Lower leg skin (tissue), 4 donors: Measurements from ENCODE around the gene SLC9A5. TPM values are rescaled to one million over a fixed set of nuclear protein-coding genes. Genes with fewer than 3 reads are reported as not detected.

Experiments
- DNase-seq, 2 donors: peaks; one replicate each; pipeline ENCODE4 v3.0.0-alpha.2; 2019; ENCODE audit warnings: low spot score in 2 of 2
- H3K4me3 ChIP-seq: fragments of 200-600 bp; sonication (generic); 2 replicates; pipeline ENCODE4 v1.5.1; 2017; ENCODE audit warnings: mild to moderate bottlenecking, low read depth; ENCODE audit not compliant: poor library complexity, severe bottlenecking
- POLR2A ChIP-seq, 2 donors: fragments of 450-650 bp; IDR thresholded peaks; one replicate each; pipeline ENCODE4 v1.6.1; 2016 to 2017; ENCODE audit warnings: antibody characterized with exemption in 2 of 2, mild to moderate bottlenecking in 1 of 2, moderate library complexity in 1 of 2
- WGBS, 2 donors: methylation state at CpG; one replicate each; pipeline ENCODE4 v1.1.5; 2018; 5-methylcytosine and 5-hydroxymethylcytosine counted together
- intact Hi-C: fragments of 100-400 bp; cut with DNase I; formaldehyde crosslinking; loops from one replicate; pipeline ENCODE4 v1.15.0; 2023; ENCODE audit warnings: low total_unique reads
- total RNA-seq, 4 donors: library from RNA; depleted of rRNA; stranded (reverse); fragments of >200 nt; gene quantifications; one replicate each; pipeline ENCODE4 v1.1.0, GENCODE V29; 2016
- TF ChIP-seq, protein P1 (sequence below), 3 donors: fragments of 450-650 bp; IDR thresholded peaks; one replicate each; pipeline ENCODE4 v1.5.1; 2016; ENCODE audit warnings: antibody characterized with exemption in 3 of 3, mild to moderate bottlenecking in 3 of 3, moderate library complexity in 2 of 3

SLC9A5 gene
- total RNA-seq, 4 donors from 2014 or later = 0.04 to 0.83 (median 0.64) TPM

DNA sequence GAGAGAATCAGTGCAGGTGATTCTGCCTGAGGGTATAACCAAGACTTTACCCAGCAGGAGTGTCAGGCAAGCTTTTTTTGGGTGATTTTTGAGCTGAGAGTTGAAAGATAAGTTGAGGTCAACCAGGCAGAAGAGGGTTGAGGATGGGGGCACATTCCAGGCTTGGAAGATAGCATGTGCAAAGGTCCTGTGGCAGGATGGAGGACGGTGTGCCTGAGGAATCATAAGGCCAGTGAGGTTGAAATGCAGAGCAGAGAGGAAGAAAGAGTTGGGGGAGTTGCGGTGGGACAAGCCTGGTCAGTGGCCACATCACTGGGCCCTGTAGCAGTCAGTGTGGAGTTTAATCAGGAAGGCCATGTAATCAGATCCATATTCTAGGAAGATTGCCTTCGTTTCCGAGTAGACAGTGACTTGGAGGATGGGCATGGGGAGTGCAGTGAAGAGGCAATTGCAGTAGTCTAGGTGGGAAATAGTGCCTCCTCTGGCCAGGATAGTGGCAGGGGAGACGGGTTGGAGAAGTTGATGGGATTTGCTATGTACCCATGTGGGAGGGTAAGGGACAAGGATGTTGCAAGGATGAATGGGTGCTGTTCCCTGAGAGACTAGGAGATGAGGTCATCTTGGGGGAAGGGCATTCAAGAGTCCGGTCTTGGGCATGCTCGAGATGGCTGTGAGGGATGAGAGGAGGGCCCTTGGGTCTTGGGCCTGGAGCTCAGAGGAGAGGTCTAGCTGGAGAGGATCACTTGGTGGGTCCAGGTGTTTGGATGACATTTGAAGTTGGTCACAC, 34.5 kb downstream of the SLC9A5 start:
- intact Hi-C loops = no loop called here
- WGBS, 2 donors = 89% methylated on average over 7 of the region's 7 CpGs
- DNase-seq = no peak
- TF ChIP-seq, protein P1, sequence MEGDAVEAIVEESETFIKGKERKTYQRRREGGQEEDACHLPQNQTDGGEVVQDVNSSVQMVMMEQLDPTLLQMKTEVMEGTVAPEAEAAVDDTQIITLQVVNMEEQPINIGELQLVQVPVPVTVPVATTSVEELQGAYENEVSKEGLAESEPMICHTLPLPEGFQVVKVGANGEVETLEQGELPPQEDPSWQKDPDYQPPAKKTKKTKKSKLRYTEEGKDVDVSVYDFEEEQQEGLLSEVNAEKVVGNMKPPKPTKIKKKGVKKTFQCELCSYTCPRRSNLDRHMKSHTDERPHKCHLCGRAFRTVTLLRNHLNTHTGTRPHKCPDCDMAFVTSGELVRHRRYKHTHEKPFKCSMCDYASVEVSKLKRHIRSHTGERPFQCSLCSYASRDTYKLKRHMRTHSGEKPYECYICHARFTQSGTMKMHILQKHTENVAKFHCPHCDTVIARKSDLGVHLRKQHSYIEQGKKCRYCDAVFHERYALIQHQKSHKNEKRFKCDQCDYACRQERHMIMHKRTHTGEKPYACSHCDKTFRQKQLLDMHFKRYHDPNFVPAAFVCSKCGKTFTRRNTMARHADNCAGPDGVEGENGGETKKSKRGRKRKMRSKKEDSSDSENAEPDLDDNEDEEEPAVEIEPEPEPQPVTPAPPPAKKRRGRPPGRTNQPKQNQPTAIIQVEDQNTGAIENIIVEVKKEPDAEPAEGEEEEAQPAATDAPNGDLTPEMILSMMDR (IDR thresholded peaks at IDR 0.05) = no peak
- no peak for TF ChIP-seq POLR2A (IDR thresholded peaks at IDR 0.05)
- H3K4me3 ChIP-seq = no peak overlapping the region

DNA sequence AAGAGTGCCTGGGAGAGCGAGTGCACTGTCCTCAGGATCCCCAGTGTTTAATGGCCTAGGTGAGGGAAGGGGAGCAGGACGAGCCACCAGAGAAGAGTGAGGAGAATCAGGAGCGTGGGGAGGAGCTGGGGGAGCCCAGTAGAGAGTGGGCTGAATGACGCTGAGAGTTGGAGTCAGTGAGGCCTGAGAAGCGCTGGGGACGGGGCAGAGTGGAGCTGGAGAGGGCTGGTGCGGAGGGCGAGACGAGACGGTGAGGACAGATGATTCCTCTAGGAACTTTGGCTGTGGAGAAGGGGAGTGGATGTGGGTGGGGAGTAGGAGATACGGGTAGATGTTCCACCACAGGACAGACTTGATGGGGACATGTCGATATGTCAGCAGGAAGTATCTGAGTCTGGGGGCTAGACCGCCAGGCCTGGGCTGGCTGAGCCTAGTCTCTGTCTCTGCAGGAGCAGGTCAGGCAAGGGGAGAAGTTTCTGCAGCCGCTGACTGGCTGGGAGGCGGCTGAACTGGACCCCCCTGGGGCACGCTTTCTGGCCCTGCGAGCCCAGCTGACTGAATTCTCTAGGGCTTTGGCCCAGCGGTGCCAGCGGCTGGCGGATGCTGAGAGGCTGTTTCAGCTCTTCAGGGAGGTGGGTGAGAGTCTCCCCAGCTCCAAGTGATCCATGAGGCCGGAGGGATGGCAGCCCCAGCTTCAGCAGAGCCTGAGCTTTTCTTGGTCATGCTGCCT, 35.2 kb downstream of the SLC9A5 start:
- no peak overlapping the region for H3K4me3 ChIP-seq
- no peak for DNase-seq
- no peak for TF ChIP-seq POLR2A (IDR thresholded peaks at IDR 0.05)
- TF ChIP-seq, protein P1 (IDR thresholded peaks at IDR 0.05) = peak in 1 of 3 donors; percentile 16
- WGBS, 2 donors = 90 to 92% methylated on average over 21 of the region's 21 CpGs
- intact Hi-C loops = no loop called here

DNA sequence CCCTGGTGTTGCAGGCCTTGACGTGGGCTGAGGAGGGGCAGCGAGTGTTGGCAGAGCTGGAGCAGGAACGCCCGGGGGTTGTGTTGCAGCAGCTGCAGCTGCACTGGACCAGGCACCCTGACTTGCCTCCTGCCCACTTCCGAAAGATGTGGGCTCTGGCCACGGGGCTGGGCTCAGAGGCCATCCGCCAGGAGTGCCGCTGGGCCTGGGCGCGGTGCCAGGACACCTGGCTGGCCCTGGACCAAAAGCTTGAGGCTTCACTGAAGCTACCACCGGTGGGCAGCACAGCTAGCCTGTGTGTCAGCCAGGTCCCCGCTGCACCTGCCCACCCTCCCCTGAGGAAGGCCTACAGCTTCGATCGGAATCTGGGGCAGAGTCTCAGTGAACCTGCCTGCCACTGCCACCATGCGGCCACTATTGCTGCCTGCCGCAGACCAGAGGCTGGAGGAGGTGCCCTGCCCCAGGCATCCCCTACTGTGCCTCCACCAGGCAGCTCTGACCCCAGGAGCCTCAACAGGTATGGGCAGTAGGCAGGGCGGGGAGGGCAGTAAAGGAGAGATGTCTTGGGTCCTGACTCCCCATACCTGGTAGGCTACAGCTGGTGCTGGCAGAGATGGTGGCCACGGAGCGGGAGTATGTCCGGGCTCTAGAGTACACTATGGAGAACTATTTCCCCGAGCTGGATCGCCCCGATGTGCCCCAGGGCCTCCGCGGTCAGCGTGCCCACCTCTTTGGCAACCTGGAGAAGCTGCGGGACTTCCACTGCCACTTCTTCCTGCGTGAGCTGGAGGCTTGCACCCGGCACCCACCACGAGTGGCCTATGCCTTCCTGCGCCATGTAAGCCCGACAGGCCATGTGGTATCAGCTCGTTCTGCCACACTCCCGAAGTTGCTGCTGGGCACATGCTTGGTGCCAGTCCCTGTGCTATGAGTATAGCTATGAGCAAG, 36.2 kb downstream of the SLC9A5 start:
- DNase-seq = no peak
- 75 to 88% methylated on average over 20 to 24 of the region's 34 CpGs for WGBS, 2 donors
- H3K4me3 ChIP-seq = no peak overlapping the region
- intact Hi-C loops = no loop called here
- TF ChIP-seq, protein P1 (IDR thresholded peaks at IDR 0.05) = no peak
- no peak for TF ChIP-seq POLR2A (IDR thresholded peaks at IDR 0.05)

DNA sequence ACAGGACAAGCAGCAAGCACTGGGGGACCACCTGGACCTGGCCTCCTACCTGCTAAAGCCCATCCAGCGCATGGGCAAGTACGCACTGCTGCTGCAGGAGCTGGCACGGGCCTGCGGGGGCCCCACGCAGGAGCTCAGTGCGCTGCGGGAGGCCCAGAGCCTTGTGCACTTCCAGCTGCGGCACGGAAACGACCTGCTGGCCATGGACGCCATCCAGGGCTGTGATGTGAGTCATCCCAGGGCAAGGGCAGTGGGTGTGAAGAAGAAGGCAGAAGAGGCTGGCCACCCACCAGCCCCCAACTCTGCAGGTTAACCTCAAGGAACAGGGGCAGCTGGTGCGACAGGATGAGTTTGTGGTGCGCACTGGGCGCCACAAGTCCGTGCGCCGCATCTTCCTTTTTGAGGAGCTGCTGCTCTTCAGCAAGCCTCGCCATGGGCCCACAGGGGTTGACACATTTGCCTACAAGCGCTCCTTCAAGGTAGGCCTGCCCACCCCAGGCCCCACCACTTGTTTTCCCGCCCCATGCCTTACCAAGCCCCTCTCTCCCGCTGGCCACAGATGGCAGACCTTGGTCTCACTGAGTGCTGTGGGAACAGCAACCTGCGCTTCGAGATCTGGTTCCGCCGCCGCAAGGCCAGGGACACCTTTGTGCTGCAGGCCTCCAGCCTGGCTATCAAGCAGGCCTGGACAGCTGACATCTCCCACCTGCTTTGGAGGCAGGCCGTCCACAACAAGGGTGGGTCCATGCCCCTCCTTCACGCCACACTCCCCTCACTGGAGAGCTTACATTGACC, 37.9 kb downstream of the SLC9A5 start:
- WGBS, 2 donors = 91 to 92% methylated on average over 28 of the region's 28 CpGs
- intact Hi-C loops = no loop called here
- DNase-seq = no peak
- TF ChIP-seq, protein P1 (IDR thresholded peaks at IDR 0.05) = no peak
- no peak for TF ChIP-seq POLR2A (IDR thresholded peaks at IDR 0.05)
- H3K4me3 ChIP-seq = no peak overlapping the region

DNA sequence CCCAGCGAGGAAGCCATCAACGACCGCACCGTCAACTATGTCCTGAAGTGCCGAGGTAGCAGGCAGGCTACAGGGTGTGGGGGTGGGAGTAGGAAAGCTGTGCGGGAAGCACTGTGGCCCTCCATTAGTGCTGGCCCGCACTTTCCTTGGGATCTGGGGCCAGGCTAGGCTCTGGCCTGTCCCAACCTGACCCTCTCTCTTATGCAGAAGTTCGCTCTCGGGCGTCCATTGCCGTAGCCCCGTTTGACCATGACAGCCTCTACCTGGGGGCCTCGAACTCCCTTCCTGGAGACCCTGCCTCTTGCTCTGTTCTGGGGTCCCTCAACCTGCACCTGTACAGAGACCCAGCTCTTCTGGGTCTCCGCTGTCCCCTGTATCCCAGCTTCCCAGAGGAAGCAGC, 39.2 kb downstream of the SLC9A5 start:
- DNase-seq = no peak
- TF ChIP-seq, protein P1 (IDR thresholded peaks at IDR 0.05) = no peak
- no peak for TF ChIP-seq POLR2A (IDR thresholded peaks at IDR 0.05)
- intact Hi-C loops = no loop called here
- no peak overlapping the region for H3K4me3 ChIP-seq
- WGBS, 2 donors = 94 to 96% methylated on average over 13 to 14 of the region's 14 CpGs
